HEK293T (cell line): ENCODE measurements around the gene PDE5A.
"Not testable (repeated sequence)": the region's sequence is repeated elsewhere in the genome, so short reads cannot be mapped to it uniquely, and the experiment has no call there.

Source experiments
- CTCF ChIA-PET: fragments of 350-600 bp; formaldehyde crosslinking; extraction: SDS; loops from one replicate; lab custom pipeline; 2021; ENCODE audit warnings: antibody characterized with exemption, inconsistent platforms; lab: Yijun Ruan, JAX
- POLR2A ChIA-PET: fragments of 350-600 bp; formaldehyde crosslinking; extraction: SDS; loops from one replicate; lab custom pipeline; 2020; ENCODE audit warnings: antibody characterized with exemption, inconsistent platforms; lab: Yijun Ruan, JAX
- DNase-seq: peaks from one replicate; pipeline ENCODE4 v3.0.0; 2012; ENCODE audit warnings: mixed read lengths; ENCODE audit errors: extremely low spot score
- ARNT ChIP-seq: fragments of 450-650 bp; IDR thresholded peaks from 2 replicates; pipeline ENCODE4 v1.6.1; 2017; ENCODE audit warnings: mild to moderate bottlenecking
- BHLHE40 ChIP-seq: fragments of 450-650 bp; IDR thresholded peaks from 2 replicates; pipeline ENCODE4 v1.6.1; 2016; ENCODE audit warnings: mild to moderate bottlenecking, moderate library complexity, borderline replicate concordance
- CTBP1 ChIP-seq: fragments of 450-650 bp; IDR thresholded peaks from 2 replicates; pipeline ENCODE4 v1.6.1; 2016; ENCODE audit warnings: borderline replicate concordance
- ELF4 ChIP-seq: fragments of 450-650 bp; IDR thresholded peaks from 2 replicates; pipeline ENCODE4 v1.6.1; 2017; ENCODE audit warnings: antibody characterized with exemption
- FOXA1 ChIP-seq: fragments of 450-650 bp; IDR thresholded peaks from 2 replicates; pipeline ENCODE4 v1.6.1; 2016; ENCODE audit warnings: mild to moderate bottlenecking
- FOXK2 ChIP-seq: fragments of 450-650 bp; IDR thresholded peaks from 2 replicates; pipeline ENCODE4 v1.6.1; 2016; ENCODE audit warnings: mild to moderate bottlenecking
- FOXM1 ChIP-seq: fragments of 450-650 bp; IDR thresholded peaks from 2 replicates; pipeline ENCODE4 v1.6.1; 2017; ENCODE audit warnings: mild to moderate bottlenecking, borderline replicate concordance
- HDGF ChIP-seq: fragments of 450-650 bp; IDR thresholded peaks from 2 replicates; pipeline ENCODE4 v1.6.1; 2017; ENCODE audit warnings: antibody characterized with exemption, borderline replicate concordance
- L3MBTL2 ChIP-seq: fragments of 450-650 bp; conservative IDR thresholded peaks from 2 replicates; pipeline ENCODE4 v1.6.1; 2016; ENCODE audit warnings: mild to moderate bottlenecking
- LEF1 ChIP-seq: fragments of 450-650 bp; IDR thresholded peaks from 2 replicates; pipeline ENCODE4 v1.6.1; 2017; ENCODE audit warnings: mild to moderate bottlenecking, borderline replicate concordance
- NFRKB ChIP-seq: fragments of 450-650 bp; IDR thresholded peaks from 2 replicates; pipeline ENCODE4 v1.6.1; 2016; ENCODE audit warnings: mild to moderate bottlenecking, moderate library complexity
- SP1 ChIP-seq: fragments of 450-650 bp; IDR thresholded peaks from 2 replicates; pipeline ENCODE4 v1.6.1; 2017
- SUZ12 ChIP-seq: fragments of 450-650 bp; IDR thresholded peaks from 2 replicates; pipeline ENCODE4 v1.6.1; 2016; ENCODE audit warnings: mild to moderate bottlenecking
- TARDBP ChIP-seq: fragments of 450-650 bp; IDR thresholded peaks from 2 replicates; pipeline ENCODE4 v1.6.1; 2016
- ZNF384 ChIP-seq: fragments of 450-650 bp; IDR thresholded peaks from 2 replicates; pipeline ENCODE4 v1.6.1; 2016
- TF ChIP-seq, protein P1 (sequence below): fragments of 450-650 bp; IDR thresholded peaks from 2 replicates; pipeline ENCODE4 v1.6.1; 2016

Gene PDE5A

DNA sequence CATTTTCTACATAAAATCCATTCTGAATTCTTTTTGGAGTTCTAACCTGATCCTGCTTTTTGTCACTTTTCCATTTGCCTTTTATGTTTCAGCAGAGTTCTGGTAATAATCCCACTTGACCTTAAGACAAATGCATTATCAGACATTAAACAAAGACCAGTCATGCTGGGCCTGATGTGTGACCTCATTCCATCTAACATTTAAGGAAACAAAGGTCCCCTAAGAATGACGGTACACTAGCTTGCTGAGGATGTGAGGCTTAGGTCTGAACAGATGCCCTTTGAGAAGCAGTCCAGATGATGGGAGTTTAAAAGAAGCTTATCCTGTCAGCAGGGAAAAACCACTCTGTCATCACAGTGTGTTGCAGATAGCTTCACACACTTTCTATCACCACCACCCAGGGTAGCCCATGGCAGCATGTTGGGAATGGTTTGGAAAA lies 38.1 kb upstream of the PDE5A start:
- ChIA-PET POLR2A (no interaction called here), CTCF (no interaction called here)
- DNase-seq: no peak
- no peak for TF ChIP-seq L3MBTL2
- TF ChIP-seq, protein P1, sequence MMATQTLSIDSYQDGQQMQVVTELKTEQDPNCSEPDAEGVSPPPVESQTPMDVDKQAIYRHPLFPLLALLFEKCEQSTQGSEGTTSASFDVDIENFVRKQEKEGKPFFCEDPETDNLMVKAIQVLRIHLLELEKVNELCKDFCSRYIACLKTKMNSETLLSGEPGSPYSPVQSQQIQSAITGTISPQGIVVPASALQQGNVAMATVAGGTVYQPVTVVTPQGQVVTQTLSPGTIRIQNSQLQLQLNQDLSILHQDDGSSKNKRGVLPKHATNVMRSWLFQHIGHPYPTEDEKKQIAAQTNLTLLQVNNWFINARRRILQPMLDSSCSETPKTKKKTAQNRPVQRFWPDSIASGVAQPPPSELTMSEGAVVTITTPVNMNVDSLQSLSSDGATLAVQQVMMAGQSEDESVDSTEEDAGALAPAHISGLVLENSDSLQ: no peak
- no peak for TF ChIP-seq FOXM1
- no peak for TF ChIP-seq NFRKB
- no peak for TF ChIP-seq HDGF
- no peak for TF ChIP-seq FOXA1
- no peak for TF ChIP-seq ARNT

DNA sequence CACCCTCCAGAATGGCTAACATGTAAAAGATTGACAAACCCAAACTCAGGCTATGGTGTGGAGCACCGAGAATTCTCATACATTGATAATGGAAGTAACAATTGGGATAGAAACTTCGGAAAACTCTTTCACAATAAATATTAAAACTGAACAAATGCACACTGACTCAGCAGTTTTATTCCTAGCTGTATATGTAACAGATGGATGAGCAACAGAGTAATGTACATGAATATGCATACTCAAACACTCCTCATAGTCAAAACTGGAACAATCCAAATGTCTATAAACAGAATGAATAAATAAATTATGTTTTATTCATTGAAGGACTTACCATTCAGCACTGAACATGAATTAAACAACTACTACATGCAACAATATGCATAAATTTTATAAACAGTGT lies 37.1 kb upstream of the PDE5A start:
- ChIA-PET CTCF (no interaction called here), POLR2A (no interaction called here)
- no peak for TF ChIP-seq ZNF384
- TF ChIP-seq L3MBTL2: no peak
- TF ChIP-seq FOXM1: no peak
- TF ChIP-seq SUZ12: no peak
- no peak for TF ChIP-seq ARNT
- TF ChIP-seq NFRKB: no peak
- no peak for DNase-seq

DNA sequence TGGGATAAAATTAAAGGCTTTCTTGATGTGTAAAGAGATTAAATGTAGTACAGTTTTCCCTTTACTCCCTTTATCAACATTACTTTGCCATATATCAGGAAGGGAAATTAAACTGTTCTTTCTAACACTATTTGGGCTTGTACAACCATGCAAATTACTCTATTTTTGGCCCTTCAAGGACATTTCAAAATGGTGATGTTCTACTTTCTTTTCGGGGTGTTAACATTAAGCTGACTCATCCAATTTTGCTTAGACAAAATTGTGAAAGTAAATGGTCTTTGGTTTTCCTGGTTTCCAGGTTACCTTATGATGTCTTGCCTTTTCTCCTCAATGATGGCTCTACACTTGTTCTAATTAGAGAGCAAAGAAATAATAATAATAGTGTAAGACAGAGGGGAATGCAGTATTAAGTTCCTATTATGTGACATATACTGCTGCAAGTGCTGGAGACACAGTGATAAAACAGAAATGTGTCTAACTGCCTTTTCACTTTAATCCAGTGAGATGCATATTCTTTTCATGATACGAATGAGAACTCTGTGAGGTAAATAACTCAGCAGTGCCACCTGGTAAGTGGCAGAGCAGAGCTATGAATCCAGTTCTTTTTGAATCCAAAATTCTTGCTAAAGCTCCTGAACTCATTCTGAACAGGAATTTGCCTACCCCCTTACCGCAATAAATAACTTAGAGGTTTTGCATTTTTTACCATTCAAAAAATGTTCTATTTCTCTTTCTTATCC lies 35.7 kb upstream of the PDE5A start:
- CTCF ChIA-PET: no interaction called here
- POLR2A ChIA-PET: interaction anchor here (1.2 kb wide), 1 partner anchor 35 kb away, joined by 3 read pairs; the partner anchor contains the start of gene PDE5A
- no peak for DNase-seq
- TF ChIP-seq SUZ12 (no peak), FOXK2 (no peak), ELF4 (no peak), CTBP1 (no peak), LEF1 (no peak), FOXA1 (no peak), NFRKB (no peak), ARNT (no peak), TARDBP (no peak), SP1 (no peak), BHLHE40 (no peak), L3MBTL2 (no peak), HDGF (no peak), ZNF384 (no peak), FOXM1 (no peak)
- TF ChIP-seq, protein P1: no peak

DNA sequence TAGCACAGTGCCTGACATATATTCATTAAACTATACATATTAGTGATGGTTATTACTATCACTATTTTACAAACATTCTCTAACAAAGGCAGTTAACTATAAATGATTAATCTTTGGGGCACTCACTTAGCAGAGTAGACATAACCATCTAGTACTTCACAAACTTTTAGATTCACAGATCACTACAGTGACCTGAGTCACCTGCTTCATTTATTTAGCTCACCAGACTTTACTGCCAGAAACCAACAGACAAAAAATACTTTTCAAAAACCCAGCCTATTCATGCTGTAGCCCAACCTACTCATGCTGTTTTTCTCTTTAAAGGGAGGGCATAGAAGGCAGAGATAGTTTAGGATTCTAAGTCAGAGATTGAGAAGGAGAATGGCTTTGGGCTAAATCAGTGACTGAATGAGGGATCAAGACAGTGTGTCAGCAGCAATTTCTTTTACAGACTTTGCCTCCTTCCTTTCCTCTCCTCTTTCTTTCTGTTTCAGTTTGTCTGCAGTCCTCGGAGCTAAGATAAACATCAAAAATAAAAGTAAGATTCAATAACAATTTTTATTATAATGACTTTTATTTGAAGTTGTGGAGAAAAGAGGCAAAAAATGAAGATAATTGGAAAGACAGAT lies 34.7 kb upstream of the PDE5A start:
- POLR2A ChIA-PET: no interaction called here
- no peak for TF ChIP-seq ZNF384
- no peak for TF ChIP-seq BHLHE40
- TF ChIP-seq TARDBP: no peak
- no peak for TF ChIP-seq SUZ12
- no peak for DNase-seq
- CTCF ChIA-PET: no interaction called here

DNA sequence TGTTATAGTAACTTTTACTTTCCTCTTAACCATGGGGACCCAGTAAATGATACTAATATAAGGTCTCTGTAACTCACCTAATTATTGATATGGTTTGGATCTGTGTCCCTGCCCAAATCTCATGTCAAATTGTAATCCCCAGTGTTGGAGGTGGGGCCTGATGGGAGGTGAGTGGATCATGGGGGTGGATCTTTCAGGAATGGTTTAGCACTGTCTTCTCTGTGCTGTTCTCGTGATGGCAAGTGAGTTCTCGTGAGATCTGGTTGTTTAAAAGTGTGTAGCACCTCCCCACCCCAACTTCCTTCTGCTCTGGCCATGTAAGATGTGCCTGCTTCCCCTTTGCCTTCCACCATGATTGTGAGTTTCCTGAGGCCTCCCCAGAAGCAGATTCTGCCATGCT lies 34.0 kb upstream of the PDE5A start:
- POLR2A ChIA-PET, DNase-seq, CTCF ChIA-PET: not testable (repeated sequence)

DNA sequence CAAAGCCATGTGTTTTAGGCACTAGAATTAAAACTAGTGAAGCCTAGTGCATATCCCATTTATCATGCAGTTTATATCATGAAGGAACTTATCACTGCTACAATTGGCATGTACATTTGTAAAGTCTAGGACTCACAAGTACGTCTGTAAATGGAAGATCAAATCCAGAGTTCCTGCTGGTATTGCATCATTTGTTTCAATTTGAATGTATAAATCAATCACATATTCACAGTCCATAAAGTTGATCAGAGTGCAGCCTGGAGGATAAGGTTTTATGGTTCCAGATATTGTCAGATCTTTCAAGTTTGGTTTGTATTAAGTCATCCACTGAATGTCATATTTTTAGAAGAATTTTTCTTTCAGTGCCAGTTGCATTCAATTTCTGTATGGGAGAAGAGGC lies 32.6 kb upstream of the PDE5A start:
- CTCF ChIA-PET: no interaction called here
- TF ChIP-seq FOXK2 (no peak), NFRKB (no peak), CTBP1 (no peak), SUZ12 (no peak), LEF1 (no peak)
- TF ChIP-seq, protein P1: peak; percentile 92
- DNase-seq: no peak
- POLR2A ChIA-PET: interaction anchor here (1.5 kb wide), 1 partner anchor 34 kb away, joined by 4 read pairs; no protein-coding TSS in a partner anchor

DNA sequence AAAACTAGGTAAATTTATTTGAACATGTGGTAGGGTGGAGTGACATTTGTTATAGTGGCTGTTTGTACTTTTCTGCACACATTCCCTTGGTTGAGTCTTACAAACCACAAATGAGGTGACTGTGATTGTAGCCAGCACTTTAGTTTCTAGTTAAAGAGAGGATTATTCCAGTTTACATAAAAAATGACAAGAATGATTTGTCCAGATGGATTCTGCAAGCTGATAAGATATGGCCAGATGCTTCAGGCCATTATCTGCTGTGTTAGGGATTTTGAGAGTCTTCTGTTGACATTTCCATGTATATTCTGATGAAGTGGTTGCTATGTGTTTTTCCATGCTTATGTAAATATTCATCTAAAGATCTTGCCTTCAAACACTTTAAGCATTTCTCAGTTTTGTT lies 31.0 kb upstream of the PDE5A start:
- DNase-seq: no peak
- CTCF ChIA-PET: interaction anchor here (0.7 to 1.5 kb wide), 2 partner anchors 31 to 81 kb away, joined by 4 to 5 read pairs; partner anchors contain the start of gene PDE5A
- no peak for TF ChIP-seq ARNT
- TF ChIP-seq, protein P1: no peak
- TF ChIP-seq FOXM1: no peak
- TF ChIP-seq LEF1: no peak
- no peak for TF ChIP-seq L3MBTL2
- TF ChIP-seq FOXA1: no peak
- no peak for TF ChIP-seq ELF4
- POLR2A ChIA-PET: no interaction called here
